Lower lobe of right lung (tissue), 1 donor: Measurements from ENCODE around the gene GTSE1. TPM values are rescaled to one million over a fixed set of nuclear protein-coding genes. Genes with fewer than 3 reads are reported as not detected.

Experiments used
- total RNA-seq: library from RNA; stranded (reverse); fragmentation: NEBNext Ultra II Directional; extraction: Animal tissue kit (Norgen Biotek cat#: 25700); gene quantifications from one replicate; pipeline ENCODE4 v1.2.1, GENCODE V29; 2021
- donor health status: DM: no; HTN: yes; CAD: no; lungs with severe emphysema.

Gene GTSE1
- total RNA-seq, 1 donor from 2014 or later, result 1.4 TPM

Other genes with a start within 250 kb of the GTSE1 start
- gene PPARA, start 146.3 kb upstream of the GTSE1 start, total RNA-seq, result 20.5 TPM
- 7.1 TPM for gene CDPF1, start 46.6 kb upstream of the GTSE1 start, total RNA-seq
- not detected for gene PKDREJ, start 33.5 kb upstream of the GTSE1 start, total RNA-seq
- gene TTC38, start 28.9 kb upstream of the GTSE1 start, total RNA-seq, result 26.8 TPM
- 33.5 TPM for gene TRMU, start 38.8 kb downstream of the GTSE1 start, total RNA-seq
- gene CELSR1, start 240.8 kb downstream of the GTSE1 start, total RNA-seq, result 51.8 TPM